GM12801 (cell line): ENCODE data around the gene ST8SIA4.

ENCODE experiments used
- TF ChIP-seq, protein P1 (sequence below): IDR thresholded peaks from one replicate; pipeline ENCODE4 v1.5.1; 2011; ENCODE audit warnings: control low read depth; ENCODE audit not compliant: insufficient read length; ENCODE audit errors: extremely low read depth

ST8SIA4 gene

GRCh38 chr5:100762108-100762507, 141.0 kb downstream of the ST8SIA4 start:
- TF ChIP-seq, protein P1, sequence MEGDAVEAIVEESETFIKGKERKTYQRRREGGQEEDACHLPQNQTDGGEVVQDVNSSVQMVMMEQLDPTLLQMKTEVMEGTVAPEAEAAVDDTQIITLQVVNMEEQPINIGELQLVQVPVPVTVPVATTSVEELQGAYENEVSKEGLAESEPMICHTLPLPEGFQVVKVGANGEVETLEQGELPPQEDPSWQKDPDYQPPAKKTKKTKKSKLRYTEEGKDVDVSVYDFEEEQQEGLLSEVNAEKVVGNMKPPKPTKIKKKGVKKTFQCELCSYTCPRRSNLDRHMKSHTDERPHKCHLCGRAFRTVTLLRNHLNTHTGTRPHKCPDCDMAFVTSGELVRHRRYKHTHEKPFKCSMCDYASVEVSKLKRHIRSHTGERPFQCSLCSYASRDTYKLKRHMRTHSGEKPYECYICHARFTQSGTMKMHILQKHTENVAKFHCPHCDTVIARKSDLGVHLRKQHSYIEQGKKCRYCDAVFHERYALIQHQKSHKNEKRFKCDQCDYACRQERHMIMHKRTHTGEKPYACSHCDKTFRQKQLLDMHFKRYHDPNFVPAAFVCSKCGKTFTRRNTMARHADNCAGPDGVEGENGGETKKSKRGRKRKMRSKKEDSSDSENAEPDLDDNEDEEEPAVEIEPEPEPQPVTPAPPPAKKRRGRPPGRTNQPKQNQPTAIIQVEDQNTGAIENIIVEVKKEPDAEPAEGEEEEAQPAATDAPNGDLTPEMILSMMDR: no peak

GRCh38 chr5:100761192-100761591, 141.9 kb downstream of the ST8SIA4 start:
- TF ChIP-seq, protein P1: no peak

DNA sequence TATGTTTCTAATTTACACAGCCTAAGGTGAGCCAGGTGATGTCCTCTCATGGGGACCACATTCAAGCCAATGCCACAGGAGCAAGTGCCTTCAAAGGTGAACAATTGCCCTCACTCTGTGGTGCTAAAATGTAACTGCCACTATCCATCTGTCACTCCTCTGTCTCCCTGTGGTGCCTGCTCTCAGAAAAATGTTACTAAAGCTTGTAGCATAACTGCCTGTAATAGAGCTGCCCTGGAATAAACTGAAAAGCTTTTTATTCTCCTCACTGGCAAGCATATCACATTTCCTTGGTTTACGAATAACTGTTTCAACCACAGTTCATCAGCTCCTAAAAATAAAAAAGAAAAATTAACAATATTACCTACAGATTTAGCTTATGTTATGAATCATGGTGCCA, 142.4 kb downstream of the ST8SIA4 start:
- TF ChIP-seq, protein P1: no peak

GRCh38 chr5:100758780-100759179, 144.3 kb downstream of the ST8SIA4 start:
- TF ChIP-seq, protein P1: no peak

DNA sequence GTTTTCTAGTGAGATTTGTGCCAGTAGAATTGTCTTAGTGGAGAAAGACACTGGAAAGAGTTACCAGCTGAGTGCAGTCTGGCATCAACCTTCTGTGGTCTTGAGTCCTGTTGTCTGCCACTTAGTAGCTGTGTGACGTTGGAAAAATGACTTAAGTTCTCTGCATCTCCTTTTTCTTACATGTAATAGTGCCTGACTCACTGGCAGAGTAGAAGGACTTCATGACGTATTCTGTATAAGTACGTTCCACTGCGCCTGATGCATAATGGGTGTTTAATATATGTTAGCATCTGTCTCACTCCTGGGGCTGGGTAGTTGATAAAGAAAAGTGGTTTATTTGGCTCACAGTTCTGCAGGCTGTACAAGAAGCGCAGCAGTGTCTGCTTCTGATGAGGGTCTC, 144.8 kb downstream of the ST8SIA4 start:
- TF ChIP-seq, protein P1: no peak

DNA sequence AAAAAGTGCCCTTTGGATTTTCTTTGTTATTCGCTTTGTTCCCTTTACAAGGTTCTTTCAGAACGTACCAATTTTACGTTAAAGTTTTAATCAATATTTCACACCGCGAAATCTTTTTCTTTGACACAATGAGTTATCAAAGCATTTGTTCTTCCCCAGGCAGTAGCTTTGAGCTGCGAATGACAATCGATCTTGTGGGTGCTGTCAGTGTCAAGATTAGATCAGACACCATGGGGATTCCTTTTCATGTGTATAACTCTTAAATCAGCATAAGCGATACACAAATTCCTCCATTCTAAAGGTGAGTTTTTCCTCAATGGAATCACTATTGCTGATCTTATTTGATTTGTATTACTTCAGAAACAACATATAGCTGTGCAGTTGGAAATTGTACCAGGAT, 145.5 kb downstream of the ST8SIA4 start:
- TF ChIP-seq, protein P1: no peak
